Stimulated activated CD8-positive, alpha-beta memory T cell treated with anti-CD3 and anti-CD28 coated beads, Interleukin-15, amount 100 ng/mL, for 1 hour (primary cell): ENCODE data around the gene TGM2.

Experiments
- DNase-seq: peaks from one replicate; pipeline ENCODE4 v3.0.0-alpha.2; 2020; ENCODE audit warnings: low read depth

TGM2 gene

DNA sequence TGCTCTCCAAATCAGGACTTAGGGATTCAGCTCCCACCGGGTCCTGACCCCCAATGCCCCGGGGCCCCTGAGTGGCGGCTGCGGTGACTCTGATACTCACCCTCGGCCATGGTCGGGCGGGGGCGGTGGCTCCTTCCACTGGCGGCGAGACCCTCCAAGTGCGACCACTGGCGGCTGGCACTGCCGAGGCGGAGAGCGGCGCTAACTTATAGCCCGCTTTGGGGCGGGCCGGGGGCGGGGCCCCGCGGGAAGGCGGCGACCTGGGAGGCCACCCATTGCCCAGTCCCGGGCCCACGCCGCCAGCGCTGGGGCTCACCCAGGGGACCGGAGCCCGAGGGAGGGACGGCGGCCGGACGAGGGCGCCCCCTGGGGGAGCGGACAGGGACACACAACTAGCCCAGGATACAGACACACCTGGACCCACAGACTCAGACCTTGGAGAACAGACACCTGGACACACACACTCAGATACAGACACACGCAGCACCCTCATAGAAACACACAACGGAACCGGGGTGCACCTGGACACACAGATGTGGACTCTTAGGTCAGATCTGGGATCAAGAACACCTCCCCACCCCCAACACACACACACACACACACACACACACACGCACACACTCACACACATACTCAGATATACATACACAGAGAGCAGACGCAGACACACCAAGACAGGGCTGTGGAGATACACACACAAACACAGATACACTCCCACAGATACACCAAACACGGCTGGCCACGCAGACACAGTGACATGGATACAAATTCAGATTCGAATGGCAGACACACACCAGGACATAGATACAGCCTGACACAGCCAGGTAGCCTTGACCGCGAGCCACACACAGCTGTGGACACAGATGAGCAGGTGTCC, at the start of gene TGM2:
TSS of gene TGM2 (minus strand) at position 182 of the 877 bp plus-strand sequence. CDS start at position 110, 72 bp downstream.
- DNase-seq: no peak

DNA sequence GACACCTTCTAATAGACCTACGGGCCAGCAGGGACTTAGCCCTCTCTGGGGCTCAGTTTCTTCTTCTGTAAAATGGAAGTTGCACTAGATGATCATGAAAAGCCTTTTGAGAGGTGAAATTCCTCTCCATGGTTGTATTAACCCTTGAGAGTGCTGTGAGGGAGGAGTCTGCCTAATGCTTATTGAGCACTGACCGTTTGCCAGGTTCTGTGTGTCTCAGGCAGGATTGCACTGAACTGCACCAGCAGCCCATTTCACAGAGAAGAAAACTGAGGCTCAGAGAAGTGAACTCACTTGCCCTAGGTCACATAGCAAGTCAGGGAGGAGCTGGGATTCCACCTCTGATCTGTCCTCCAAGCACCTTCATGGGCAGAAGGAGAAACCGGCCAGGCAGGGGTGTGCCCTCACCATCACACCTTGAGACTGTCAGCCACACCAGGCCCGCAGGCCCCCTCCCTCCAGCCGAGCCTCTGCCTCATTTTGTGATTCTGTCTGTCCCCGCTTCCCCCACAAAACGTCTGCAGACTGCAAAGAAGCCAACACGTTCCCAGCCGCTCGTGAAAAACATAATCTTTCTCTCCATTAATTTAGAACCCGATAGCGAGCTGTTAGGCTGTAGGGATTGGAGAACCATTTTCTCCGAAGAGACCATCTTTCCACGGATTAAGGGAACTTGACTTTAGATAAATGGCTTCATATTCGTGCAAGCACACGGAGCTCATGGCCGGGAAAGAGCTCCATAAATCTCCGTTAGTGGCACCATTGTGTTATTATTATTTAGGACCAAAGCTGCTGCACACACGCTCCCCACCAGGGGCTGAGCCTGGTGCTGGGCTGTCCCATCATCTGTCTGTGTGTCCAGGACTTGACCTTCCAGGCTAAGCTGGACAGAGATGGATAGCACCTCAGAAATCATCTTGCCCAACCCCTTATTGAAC, 49.5 kb upstream of the TGM2 start:
- no peak for DNase-seq

- no peak for DNase-seq
Observed at GRCh38 chr20:38213607-38213940, 48.5 kb upstream of the TGM2 start.

GRCh38 chr20:38212806-38213606, 47.9 kb upstream of the TGM2 start:
- no peak for DNase-seq

- DNase-seq: no peak
Observed at GRCh38 chr20:38211200-38212097, 46.4 kb upstream of the TGM2 start.

GRCh38 chr20:38210741-38211140, 45.7 kb upstream of the TGM2 start:
- no peak for DNase-seq

DNA sequence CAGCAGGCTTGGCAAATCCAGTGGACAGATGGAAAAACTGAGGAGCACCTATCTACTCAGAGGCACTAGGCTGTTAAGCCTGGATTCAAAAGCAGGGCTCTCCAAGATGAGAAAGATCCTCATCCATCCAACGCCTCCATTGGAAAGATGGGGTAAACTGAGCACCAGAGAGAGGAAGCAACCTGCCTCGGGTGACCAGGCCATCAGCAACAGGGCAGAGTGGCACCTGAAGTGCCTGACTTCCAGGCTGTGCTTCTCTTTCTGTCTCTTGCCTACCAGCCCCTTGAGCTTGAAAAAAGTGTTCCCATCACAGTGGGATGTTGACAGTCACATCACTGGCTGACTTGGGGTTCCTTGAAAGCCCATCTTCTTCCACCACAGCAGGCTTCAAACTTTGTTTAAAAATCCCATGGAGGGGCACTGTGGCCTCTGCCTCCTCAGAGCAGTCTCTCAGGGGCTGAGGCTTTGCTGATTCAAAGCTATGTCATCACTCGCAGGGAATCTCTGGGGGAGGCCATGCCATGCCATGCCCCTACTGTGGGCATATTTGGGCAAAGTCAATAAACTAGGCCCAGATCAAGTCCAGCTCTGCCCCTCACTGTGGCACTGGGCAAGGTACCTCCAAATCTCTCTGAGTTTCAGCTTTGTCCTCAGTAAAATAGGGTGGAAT, 44.8 kb upstream of the TGM2 start:
- no peak for DNase-seq

GRCh38 chr20:38209054-38209675, 44.1 kb upstream of the TGM2 start:
- no peak for DNase-seq

DNA sequence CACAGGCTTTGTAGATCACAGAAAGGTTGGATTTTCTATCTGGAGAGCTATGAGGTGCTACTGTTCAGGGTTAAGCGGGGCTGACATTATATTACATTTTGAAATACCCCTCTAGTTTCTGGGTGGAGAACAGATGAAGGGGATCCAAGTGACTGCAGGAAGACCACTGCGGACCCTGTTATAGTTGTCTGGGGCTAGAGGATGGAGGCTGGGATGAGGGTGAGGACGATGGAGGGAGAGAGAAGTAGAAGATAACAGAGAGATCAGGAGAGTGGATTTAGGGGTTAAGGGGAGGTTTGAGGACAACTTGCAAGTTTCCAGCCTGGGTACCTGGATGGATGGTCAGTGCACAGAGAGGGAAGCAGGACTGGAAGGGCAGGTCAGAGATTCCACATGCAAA, 43.5 kb upstream of the TGM2 start:
- DNase-seq: no peak

GRCh38 chr20:38208088-38208487, 43.0 kb upstream of the TGM2 start:
- no peak for DNase-seq

GRCh38 chr20:38207621-38208020, 42.6 kb upstream of the TGM2 start:
- no peak for DNase-seq

DNA sequence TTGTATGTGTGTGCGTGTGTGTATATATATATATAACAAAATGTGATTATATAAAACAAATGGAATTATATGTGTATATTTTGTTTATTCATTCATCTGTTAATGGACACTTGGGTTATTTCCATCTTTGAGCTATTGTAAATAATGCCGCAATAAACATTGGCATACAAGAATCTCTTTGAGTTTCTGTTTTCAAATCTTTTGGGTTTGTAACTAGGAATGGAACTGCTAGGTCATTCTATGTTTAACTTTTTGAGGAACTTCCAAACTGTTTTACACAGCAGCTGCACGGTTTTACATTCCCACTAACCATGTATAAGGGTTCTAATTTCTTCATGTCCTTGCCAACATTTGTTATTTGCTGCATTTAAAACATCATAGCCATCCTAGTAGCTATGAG, 39.9 kb upstream of the TGM2 start:
- DNase-seq: no peak

DNA sequence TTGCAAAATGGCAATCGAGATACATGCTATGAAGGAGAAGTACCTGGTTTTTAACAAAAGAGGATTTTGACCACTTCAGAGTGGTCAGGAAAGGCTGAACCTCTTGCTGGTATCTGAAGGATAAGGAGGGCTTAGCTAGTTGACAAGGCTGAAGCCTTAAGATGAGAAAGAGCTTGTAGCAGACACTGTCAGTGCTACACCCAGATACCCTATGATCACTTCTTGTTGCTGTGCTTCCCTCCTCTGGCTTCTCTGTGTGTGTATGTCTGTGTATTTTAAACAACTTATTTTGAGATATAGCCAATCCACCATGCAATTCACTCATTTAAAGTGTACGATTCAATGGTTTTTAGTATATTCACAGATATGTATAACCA, 38.9 kb upstream of the TGM2 start:
- DNase-seq: no peak

DNA sequence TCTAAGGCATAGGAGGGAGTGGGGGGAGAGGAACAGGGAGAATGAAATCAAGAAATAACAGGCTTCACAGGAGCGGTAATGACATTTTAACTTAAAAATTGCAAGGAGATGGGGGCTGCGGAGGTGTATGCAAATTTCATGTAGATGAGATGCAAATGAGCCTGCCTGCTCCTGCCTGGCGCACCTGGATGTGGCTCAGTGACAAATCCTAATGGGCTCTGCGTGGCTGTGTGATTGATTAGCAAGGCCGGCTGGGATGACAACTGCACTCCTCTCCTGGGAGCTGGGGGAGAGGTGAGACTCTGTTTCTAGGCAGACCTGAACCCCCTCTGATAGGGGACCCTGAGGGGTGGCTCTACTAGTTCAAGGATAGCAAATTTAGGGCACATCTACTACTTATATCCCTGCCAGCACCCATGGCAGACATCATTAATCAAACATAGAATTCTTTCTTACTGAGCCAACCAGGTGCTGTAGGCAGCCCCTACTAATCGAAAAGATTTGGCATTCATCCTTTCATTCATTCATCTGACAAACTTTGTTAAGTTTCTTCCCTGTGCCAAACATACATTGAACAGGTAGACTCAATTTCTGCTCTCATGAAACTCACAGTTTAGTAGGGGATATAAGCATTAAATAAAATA, 38.4 kb upstream of the TGM2 start:
- DNase-seq: no peak

- DNase-seq: no peak
Observed at GRCh38 chr20:38202982-38203293, 37.9 kb upstream of the TGM2 start.

GRCh38 chr20:38202153-38202981, 37.3 kb upstream of the TGM2 start:
- DNase-seq: no peak

- DNase-seq: no peak
Observed at GRCh38 chr20:38201356-38201755, 36.3 kb upstream of the TGM2 start.

DNA sequence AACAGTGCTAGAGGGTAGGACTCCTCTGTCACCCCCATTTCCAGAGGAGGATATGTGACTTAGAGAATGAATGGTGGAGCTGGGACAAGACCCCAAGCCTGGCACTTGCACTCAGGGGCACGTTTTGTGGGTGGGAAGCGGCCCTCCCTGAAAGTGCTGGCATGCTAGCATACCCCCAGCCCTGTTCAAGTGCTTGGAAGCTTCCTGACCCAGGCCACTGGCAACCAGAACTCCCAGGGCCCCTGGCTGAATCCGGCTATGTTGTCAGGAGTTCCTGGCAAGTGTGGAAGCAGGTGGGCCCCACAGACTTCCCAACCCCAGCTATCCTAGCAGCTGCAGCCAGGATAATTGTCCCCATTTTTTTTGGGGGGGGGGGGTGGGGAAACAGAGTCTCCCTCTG, 35.6 kb upstream of the TGM2 start:
- no peak for DNase-seq
